Right atrium auricular region (tissue), 2 donors: Measurements from ENCODE around the gene ODAD4. TPM values are rescaled to one million over a fixed set of nuclear protein-coding genes. Genes with fewer than 3 reads are reported as not detected.

ENCODE experiments used
- DNase-seq: peaks from one replicate; pipeline ENCODE4 v3.0.0-alpha.2; 2019; ENCODE audit warnings: low spot score
- H3K27ac ChIP-seq, 2 donors: fragments of 200-600 bp; sonication (generic); 1 replicate in 1 of 2; 2 replicates in 1 of 2; pipeline ENCODE4 v1.5.1; 2016 to 2019
- H3K27me3 ChIP-seq, 2 donors: fragments of 200-600 bp; sonication (generic); one replicate each; pipeline versions ENCODE4 v1.5.1 to v1.6.0; 2017 to 2019
- H3K36me3 ChIP-seq: fragments of 200-600 bp; sonication (generic); one replicate; pipeline ENCODE4 v1.5.1; 2016
- H3K4me1 ChIP-seq, 2 donors: fragments of 200-600 bp; sonication (generic); one replicate each; pipeline versions ENCODE4 v1.5.1 to v1.6.0; 2017 to 2019
- H3K4me3 ChIP-seq, 2 donors: fragments of 200-600 bp; sonication (generic); 1 replicate in 1 of 2; 2 replicates in 1 of 2; pipeline ENCODE4 v1.5.1; 2017 to 2019; ENCODE audit warnings: mild to moderate bottlenecking in 1 of 2, moderate library complexity in 1 of 2
- H3K9me3 ChIP-seq, 2 donors: fragments of 200-600 bp; sonication (generic); one replicate each; pipeline ENCODE4 v1.5.1; 2019
- CTCF ChIP-seq, 2 donors: fragments of 200-600 bp; sonication (generic); IDR thresholded peaks; one replicate each; pipeline ENCODE4 v1.5.1; 2019; ENCODE audit warnings: antibody characterized with exemption in 2 of 2
- total RNA-seq, 2 donors: library from RNA; depleted of rRNA; stranded (reverse); fragments of >200 nt; gene quantifications; one replicate each; pipeline ENCODE4 v1.1.0, GENCODE V29; 2016

The ODAD4 gene
- total RNA-seq, 2 donors from 2014 or later = 0.43 to 0.56 TPM

DNA sequence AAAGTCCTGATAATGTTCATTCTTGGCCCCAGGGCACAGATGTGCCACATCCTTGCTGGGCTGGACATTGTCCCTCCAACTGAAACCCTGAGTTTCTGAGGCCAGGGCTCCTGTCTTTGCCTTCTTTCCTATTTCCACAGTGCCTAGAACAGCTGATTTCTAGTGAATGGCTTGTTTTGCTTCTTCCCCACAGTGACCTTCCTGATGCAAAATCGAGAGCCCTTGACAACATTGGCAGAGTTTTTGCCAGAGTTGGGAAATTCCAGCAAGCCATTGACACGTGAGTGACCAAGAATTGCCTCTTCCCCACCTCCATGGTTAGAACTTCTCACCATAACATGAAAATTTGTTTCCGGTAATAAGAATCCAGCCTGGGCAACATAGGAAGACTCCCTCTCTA lies 14.5 kb downstream of the ODAD4 start:
- H3K9me3 ChIP-seq = no peaks in the 10 kb centered on the region
- H3K4me1 ChIP-seq = no peaks in the 10 kb centered on the region
- no peaks in the 10 kb centered on the region for H3K27me3 ChIP-seq
- no peak overlapping the region for H3K4me3 ChIP-seq
- no peak overlapping the region for H3K27ac ChIP-seq
- no peak for DNase-seq
- TF ChIP-seq CTCF (IDR thresholded peaks at IDR 0.05) = no peak
- no peaks in the 10 kb centered on the region for H3K36me3 ChIP-seq

DNA sequence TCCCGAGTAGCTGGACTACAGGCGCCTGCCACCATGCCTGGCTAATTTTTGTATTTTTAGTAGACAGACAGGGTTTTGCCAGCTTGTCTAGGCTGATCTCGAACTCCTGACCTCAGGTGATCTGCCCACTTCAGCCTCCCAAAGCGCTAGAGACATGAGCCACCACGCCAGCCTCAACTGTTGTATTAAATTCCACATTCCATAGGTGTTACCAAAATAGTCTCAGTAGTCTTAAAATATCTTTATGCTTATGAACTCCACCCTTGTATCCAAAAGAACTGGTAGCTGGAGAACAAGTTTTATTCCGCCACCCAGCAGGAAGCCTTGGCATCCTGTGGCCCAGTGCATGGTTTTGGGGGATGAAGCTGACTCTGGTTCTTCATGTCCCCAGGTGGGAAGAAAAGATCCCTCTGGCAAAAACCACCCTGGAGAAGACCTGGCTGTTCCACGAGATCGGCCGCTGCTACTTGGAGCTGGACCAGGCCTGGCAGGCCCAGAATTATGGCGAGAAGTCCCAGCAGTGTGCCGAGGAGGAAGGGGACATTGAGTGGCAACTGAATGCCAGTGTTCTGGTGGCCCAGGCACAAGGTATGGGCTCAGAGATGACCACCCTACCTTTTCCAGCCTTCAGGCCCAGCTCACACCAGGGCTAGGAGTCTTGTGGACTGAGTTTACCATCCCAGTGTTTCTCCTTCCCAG lies 18.5 kb downstream of the ODAD4 start:
- Histone ChIP-seq H3K4me1 (no peaks in the 10 kb centered on the region), H3K4me3 (no peak overlapping the region), H3K36me3 (no peaks in the 10 kb centered on the region), H3K27me3 (no peaks in the 10 kb centered on the region), H3K27ac (no peak overlapping the region), H3K9me3 (no peaks in the 10 kb centered on the region)
- no peak for DNase-seq
- no peak for TF ChIP-seq CTCF (IDR thresholded peaks at IDR 0.05)

DNA sequence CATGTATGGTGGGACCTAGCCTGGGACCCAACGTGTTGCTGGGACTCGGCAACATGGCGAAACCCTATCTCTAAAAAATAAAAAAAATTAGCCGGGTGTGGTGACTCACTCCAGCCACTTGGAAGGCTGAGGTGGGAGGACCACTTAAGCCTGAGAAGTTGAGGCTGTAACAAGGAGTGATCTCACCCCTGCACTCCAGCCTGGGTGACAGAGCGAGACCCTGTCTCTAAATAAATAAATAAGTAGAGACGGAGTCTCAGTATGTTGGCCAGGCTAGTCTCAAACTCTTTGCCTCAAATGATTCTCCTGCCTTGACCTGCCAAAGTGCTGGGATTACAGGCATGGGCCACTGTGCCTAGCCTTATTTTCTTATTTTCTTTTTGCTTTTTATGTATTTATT lies 26.1 kb downstream of the ODAD4 start:
- Histone ChIP-seq H3K27ac (no peak overlapping the region), H3K4me3 (no peak overlapping the region), H3K27me3 (no peaks in the 10 kb centered on the region), H3K4me1 (no peaks in the 10 kb centered on the region), H3K36me3 (no peaks in the 10 kb centered on the region), H3K9me3 (no peaks in the 10 kb centered on the region)
- no peak for TF ChIP-seq CTCF (IDR thresholded peaks at IDR 0.05)
- DNase-seq = no peak

- Histone ChIP-seq H3K4me3 (no peak overlapping the region), H3K36me3 (no peaks in the 10 kb centered on the region), H3K4me1 (no peaks in the 10 kb centered on the region), H3K27ac (no peak overlapping the region), H3K27me3 (no peaks in the 10 kb centered on the region), H3K9me3 (no peaks in the 10 kb centered on the region)
- DNase-seq = no peak
- TF ChIP-seq CTCF (IDR thresholded peaks at IDR 0.05) = no peak
These were observed 26.8 kb downstream of the ODAD4 start for GRCh38 chr17:41957031-41957868.

DNA sequence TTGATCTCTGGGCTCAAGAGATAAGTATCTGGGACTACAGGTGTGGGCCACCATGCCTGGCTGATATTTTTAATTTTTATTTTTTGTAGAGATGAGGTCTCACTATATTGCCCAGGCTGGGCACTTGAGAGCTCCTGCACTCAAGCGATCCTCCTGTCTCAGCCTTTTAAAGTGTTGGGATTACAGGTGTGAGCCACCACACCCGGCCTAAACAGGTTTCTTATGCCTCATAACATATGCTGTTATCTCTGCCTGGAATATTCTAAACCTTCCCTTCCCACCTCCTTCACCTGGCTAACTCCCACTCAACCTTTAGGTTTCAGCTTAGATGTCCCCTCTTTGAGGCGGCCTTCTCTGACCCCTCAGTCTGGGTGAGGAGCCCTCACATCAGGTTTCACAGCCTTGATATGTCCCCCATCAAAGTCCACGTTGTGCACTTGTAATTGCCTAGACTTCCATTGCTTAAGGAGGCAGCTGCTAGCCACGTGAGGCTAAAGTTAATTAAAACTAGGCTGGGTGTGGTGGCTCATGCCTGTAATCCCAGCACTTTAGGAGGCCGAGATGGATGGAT lies 27.5 kb downstream of the ODAD4 start:
- no peak for DNase-seq
- Histone ChIP-seq H3K4me3 (no peak overlapping the region), H3K4me1 (peaks cover 0 to 4% of the 10 kb centered on the region in 2 donors)

More for the DNA sequence above, 27.5 kb downstream of the ODAD4 start:
- no peak for TF ChIP-seq CTCF (IDR thresholded peaks at IDR 0.05)
- no peaks in the 10 kb centered on the region for H3K27me3 ChIP-seq
- no peaks in the 10 kb centered on the region for H3K36me3 ChIP-seq
- no peaks in the 10 kb centered on the region for H3K9me3 ChIP-seq
- H3K27ac ChIP-seq = no peak overlapping the region
